A549 treated with dexamethasone at 1 μM for 4 hours (cell line): ENCODE measurements around the gene PRSS22. TPM values are rescaled to one million over a fixed set of nuclear protein-coding genes. Genes with fewer than 3 reads are reported as not detected.

Experiments
- total RNA-seq: library from RNA; stranded (reverse); fragments of 200-300 nt; extraction: Qiagen RNA extraction; gene quantifications from 5 replicates; pipeline ENCODE4 v1.2.3, GENCODE V29; 2022

Gene PRSS22
- 0.35 to 1.5 TPM (median 0.65 TPM) in 5 replicates for total RNA-seq

GRCh38 chr16:2857451-2858244 is at the start of gene PRSS22:
TSS of gene PRSS22 (minus strand) at chr16:2858170. CDS start at chr16:2858104, 66 bp downstream.

DNA sequence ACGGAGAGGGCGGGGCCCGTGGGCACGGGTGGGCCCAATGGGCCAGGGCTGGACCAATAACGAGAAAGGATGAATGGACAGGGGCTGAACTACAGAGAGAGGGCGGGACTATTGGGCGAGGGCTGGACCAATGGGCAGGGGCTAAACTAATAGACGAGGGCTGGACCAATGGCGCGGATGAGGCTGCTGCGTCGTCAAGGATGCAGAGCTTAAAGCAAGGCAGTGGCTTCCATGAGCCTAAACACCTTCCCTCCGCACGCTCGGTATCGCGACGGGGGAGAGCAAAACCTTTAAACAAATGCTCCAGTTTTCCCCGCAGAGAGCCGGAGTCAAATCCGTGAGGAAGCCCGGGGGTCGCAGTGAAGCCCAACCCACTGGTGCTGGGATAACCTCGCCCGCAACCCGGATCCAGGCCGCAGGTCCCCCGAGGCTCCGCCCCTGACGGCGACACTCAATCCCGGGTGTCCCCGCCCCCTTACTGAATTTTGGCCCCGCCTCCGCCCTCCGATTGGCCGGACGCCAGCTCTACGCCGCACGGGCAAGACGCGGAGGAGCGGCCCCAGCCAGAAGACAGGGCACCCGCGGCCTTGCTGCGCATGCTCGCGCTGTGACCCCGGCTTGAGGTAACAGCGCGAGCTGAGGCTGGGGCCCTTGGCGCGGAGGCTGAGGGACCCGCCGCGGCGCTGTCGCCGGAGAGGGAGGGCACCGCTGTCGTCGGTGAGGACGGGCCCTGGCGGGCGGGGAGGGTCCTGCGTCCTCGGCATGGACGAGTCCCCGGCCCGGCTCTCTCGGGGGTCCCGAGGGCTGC is 24.9 kb upstream of the PRSS22 start, which contains the start of gene FLYWCH2:
TSS of gene FLYWCH2 (plus strand) at position 566 of the 808 bp plus-strand sequence. CDS start 13,235 bp downstream, outside the sequence.

GRCh38 chr16:2829501-2830354 is 28.2 kb downstream of the PRSS22 start, which contains the start of gene ZG16B:
TSS of gene ZG16B (plus strand) at chr16:2830303. CDS start at chr16:2830442, 139 bp downstream.

GRCh38 chr16:2816751-2817339 is 41.1 kb downstream of the PRSS22 start, which contains the start of gene PRSS21:
TSS of gene PRSS21 (plus strand) at chr16:2817237. CDS start at chr16:2817269, 32 bp downstream.

Other genes starting within 250 kb of the PRSS22 start
- gene KCTD5, start 175.6 kb downstream of the PRSS22 start, total RNA-seq, result 34.6 to 43.4 TPM (median 42.9 TPM) in 5 replicates
- 1.1 to 2.4 TPM (median 1.5 TPM) in 5 replicates for gene PRSS27, start 137.9 kb downstream of the PRSS22 start, total RNA-seq
- gene SRRM2, start 105.5 kb downstream of the PRSS22 start, total RNA-seq, result 272 to 485 TPM (median 450 TPM) in 5 replicates
- gene ELOB, start 80.9 kb downstream of the PRSS22 start, total RNA-seq, result 421 to 531 TPM (median 462 TPM) in 5 replicates
- gene PRSS33, start 70.6 kb downstream of the PRSS22 start, total RNA-seq, result not detected in 5 replicates
- gene PRSS41, start 59.7 kb downstream of the PRSS22 start, total RNA-seq, result not detected in 5 replicates
- 0.18 to 0.19 TPM in 2 of 5 replicates, not detected in the others for gene PRSS21, start 40.9 kb downstream of the PRSS22 start, total RNA-seq
- gene ZG16B, start 27.9 kb downstream of the PRSS22 start, total RNA-seq, result 0.60 to 0.98 TPM (median 0.66 TPM) in 5 replicates
- gene FLYWCH2, start 25.0 kb upstream of the PRSS22 start, total RNA-seq, result 44.5 to 51.4 TPM (median 50.7 TPM) in 5 replicates
- 14.4 to 27.1 TPM (median 24.6 TPM) in 5 replicates for gene FLYWCH1, start 53.8 kb upstream of the PRSS22 start, total RNA-seq
- 0.95 to 2.0 TPM (median 1.9 TPM) in 5 replicates for gene KREMEN2, start 106.1 kb upstream of the PRSS22 start, total RNA-seq
- 29.5 to 44.0 TPM (median 42.5 TPM) in 5 replicates for gene PAQR4, start 111.2 kb upstream of the PRSS22 start, total RNA-seq
- 57.1 to 92.9 TPM (median 85.4 TPM) in 5 replicates for gene PKMYT1, start 122.3 kb upstream of the PRSS22 start, total RNA-seq
- gene CLDN9, start 154.8 kb upstream of the PRSS22 start, total RNA-seq, result 0.28 to 0.43 TPM (median 0.38 TPM) in 5 replicates
- 0.14 to 0.54 TPM (median 0.31 TPM) in 5 replicates for gene CLDN6, start 160.0 kb upstream of the PRSS22 start, total RNA-seq
- 415 to 495 TPM (median 463 TPM) in 5 replicates for gene TNFRSF12A, start 162.2 kb upstream of the PRSS22 start, total RNA-seq
- 224 to 248 TPM (median 238 TPM) in 5 replicates for gene HCFC1R1, start 165.8 kb upstream of the PRSS22 start, total RNA-seq
- 21.4 to 33.8 TPM (median 31.0 TPM) in 5 replicates for gene THOC6, start 165.9 kb upstream of the PRSS22 start, total RNA-seq
- 0.02 TPM in 1 of 5 replicates, not detected in the others for gene BICDL2, start 178.8 kb upstream of the PRSS22 start, total RNA-seq
- 1.1 to 1.6 TPM (median 1.3 TPM) in 5 replicates for gene MMP25, start 188.4 kb upstream of the PRSS22 start, total RNA-seq
- gene IL32, start 207.5 kb upstream of the PRSS22 start, total RNA-seq, result 23.4 to 34.9 TPM (median 28.8 TPM) in 5 replicates
- gene ZSCAN10, start 241.1 kb upstream of the PRSS22 start, total RNA-seq, result 0.06 TPM in 1 of 5 replicates, not detected in the others